ENCODE data around the gene CORO1C.
A peak's percentile ranks its signal among the peaks of the same experiment; 100 is the strongest.

CORO1C gene

GRCh38 chr12:108638141-108638827 is 93.0 kb downstream of the CORO1C start:
- no peak for DNase-seq
- no peak overlapping the region for H3K27ac ChIP-seq
- no peak overlapping the region for H3K4me3 ChIP-seq (ENCODE audit: low read depth, low read length)

DNA sequence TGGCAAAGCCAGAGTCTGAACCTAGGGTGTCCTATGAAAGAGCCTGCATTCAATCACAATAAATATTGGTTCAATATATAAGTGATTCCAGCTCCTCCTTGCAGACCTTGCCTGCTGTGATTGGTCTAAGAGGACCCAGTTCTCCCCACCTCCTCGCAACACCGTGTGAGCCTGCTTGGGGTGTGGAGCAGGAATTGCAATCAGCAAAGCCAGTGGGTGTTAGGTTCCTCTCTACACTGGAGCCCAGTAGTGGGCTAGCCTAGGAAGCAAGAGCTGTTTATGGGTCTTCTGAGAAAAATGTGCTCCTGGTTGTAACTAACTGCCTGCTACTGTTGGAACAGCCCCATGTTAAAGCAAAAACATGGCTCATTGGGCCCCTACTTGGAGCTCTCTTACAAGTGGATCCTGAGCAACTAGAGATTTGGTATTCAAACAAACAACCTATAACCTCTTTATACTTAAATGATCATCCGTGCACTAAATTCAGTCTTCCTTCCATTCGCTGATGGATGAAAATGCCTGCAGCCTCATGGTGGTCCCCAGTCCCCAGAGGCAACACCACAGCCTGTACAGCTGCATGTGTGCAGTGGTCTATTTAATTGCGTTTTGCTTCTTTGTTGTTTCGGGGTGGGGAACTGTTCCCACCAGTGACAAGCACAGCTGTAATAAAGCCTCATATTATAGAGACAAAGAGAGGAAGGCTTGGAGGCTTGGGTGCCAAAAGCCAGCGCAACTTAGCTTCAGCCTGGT is 93.9 kb downstream of the CORO1C start:
- no peaks in the 10 kb centered on the region for H3K9me3 ChIP-seq (ENCODE audit: severe bottlenecking)
- no peak overlapping the region for H3K27ac ChIP-seq
- TF ChIP-seq CTCF (IDR thresholded peaks at IDR 0.05; ENCODE audit: low read depth, low read length), result no peak
- no peaks in the 10 kb centered on the region for H3K36me3 ChIP-seq
- no peak for DNase-seq
- no peaks in the 10 kb centered on the region for H3K27me3 ChIP-seq (ENCODE audit: insufficient read depth, low read depth, severe bottlenecking)
- no peak overlapping the region for H3K4me3 ChIP-seq (ENCODE audit: low read depth, low read length)

More at GRCh38 chr12:108638141-108638827, 93.0 kb downstream of the CORO1C start:
- no peaks in the 10 kb centered on the region for H3K27me3 ChIP-seq (ENCODE audit: insufficient read depth, low read depth, severe bottlenecking)
- TF ChIP-seq CTCF (IDR thresholded peaks at IDR 0.05; ENCODE audit: low read depth, low read length), result no peak
- H3K9me3 ChIP-seq (ENCODE audit: severe bottlenecking), result no peaks in the 10 kb centered on the region
- H3K36me3 ChIP-seq, result no peaks in the 10 kb centered on the region

GRCh38 chr12:108635997-108636808 is 95.1 kb downstream of the CORO1C start:
- TF ChIP-seq CTCF (IDR thresholded peaks at IDR 0.05; ENCODE audit: low read depth, low read length), result no peak
- Histone ChIP-seq H3K9me3 (ENCODE audit: severe bottlenecking) (no peaks in the 10 kb centered on the region), H3K27me3 (ENCODE audit: insufficient read depth, low read depth, severe bottlenecking) (no peaks in the 10 kb centered on the region), H3K36me3 (no peaks in the 10 kb centered on the region), H3K27ac (0 out of 2 replicates have a peak overlapping the region, but pooled peaks have one; percentile 3), H3K4me3 (ENCODE audit: low read depth, low read length) (no peak overlapping the region)
- no peak for DNase-seq

GRCh38 chr12:108635201-108635996 is 95.9 kb downstream of the CORO1C start:
- Histone ChIP-seq H3K36me3 (no peaks in the 10 kb centered on the region), H3K9me3 (ENCODE audit: severe bottlenecking) (no peaks in the 10 kb centered on the region), H3K27me3 (ENCODE audit: insufficient read depth, low read depth, severe bottlenecking) (no peaks in the 10 kb centered on the region), H3K27ac (0 out of 2 replicates have a peak overlapping the region, but pooled peaks have one; percentile 3), H3K4me3 (ENCODE audit: low read depth, low read length) (no peak overlapping the region)
- TF ChIP-seq CTCF (IDR thresholded peaks at IDR 0.05; ENCODE audit: low read depth, low read length), result no peak
- no peak for DNase-seq

- Histone ChIP-seq H3K27ac (no peak overlapping the region), H3K27me3 (ENCODE audit: insufficient read depth, low read depth, severe bottlenecking) (no peaks in the 10 kb centered on the region), H3K36me3 (no peaks in the 10 kb centered on the region), H3K4me3 (ENCODE audit: low read depth, low read length) (no peak overlapping the region), H3K9me3 (ENCODE audit: severe bottlenecking) (no peaks in the 10 kb centered on the region)
- DNase-seq, result no peak
- no peak for TF ChIP-seq CTCF (IDR thresholded peaks at IDR 0.05; ENCODE audit: low read depth, low read length)
Observed at GRCh38 chr12:108634341-108634751, 97.0 kb downstream of the CORO1C start.

Measured in WERI-Rb-1 (cell line).